H9 (cell line): Measurements from ENCODE around the gene KY. TPM values are rescaled to one million over a fixed set of nuclear protein-coding genes. Genes with fewer than 3 reads are reported as not detected.

Experiments
- DNase-seq: peaks from one replicate; pipeline ENCODE4 v3.0.0-alpha.2; 2017
- H2AFZ ChIP-seq: one replicate; pipeline ENCODE4 v1.6.1; 2013; ENCODE audit warnings: mild to moderate bottlenecking, low read length, control low read depth, moderate library complexity
- H2AK5ac ChIP-seq: 2 replicates; pipeline ENCODE4 v1.6.1; 2013; ENCODE audit warnings: low read length, control low read depth, mixed read lengths; ENCODE audit not compliant: insufficient read length
- H2BK120ac ChIP-seq: one replicate; pipeline ENCODE4 v1.6.1; 2013; ENCODE audit warnings: low read depth, mild to moderate bottlenecking, low read length, control low read depth, inconsistent platforms; ENCODE audit not compliant: poor library complexity, severe bottlenecking
- H2BK12ac ChIP-seq: 2 replicates; pipeline ENCODE4 v1.6.1; 2013; ENCODE audit warnings: low read length, control low read depth, mixed read lengths, low read depth; ENCODE audit not compliant: insufficient read length
- H2BK15ac ChIP-seq: 2 replicates; pipeline ENCODE4 v1.6.1; 2013; ENCODE audit warnings: low read depth, low read length, control low read depth
- H2BK20ac ChIP-seq: one replicate; pipeline ENCODE4 v1.6.1; 2013; ENCODE audit warnings: low read depth, mild to moderate bottlenecking, low read length, control low read depth, inconsistent platforms; ENCODE audit not compliant: poor library complexity, severe bottlenecking
- H2BK5ac ChIP-seq: 2 replicates; pipeline ENCODE4 v1.6.1; 2013; ENCODE audit warnings: low read length, control low read depth, mixed read lengths; ENCODE audit not compliant: insufficient read length
- H3K14ac ChIP-seq: 2 replicates; pipeline ENCODE4 v1.6.1; 2013; ENCODE audit warnings: low read length, control low read depth; ENCODE audit not compliant: insufficient read depth
- H3K18ac ChIP-seq: 2 replicates; pipeline ENCODE4 v1.6.1; 2013; ENCODE audit warnings: low read depth, mild to moderate bottlenecking, mixed read lengths, low read length, control low read depth; ENCODE audit not compliant: insufficient read length
- H3K23ac ChIP-seq: 2 replicates; pipeline ENCODE4 v1.6.1; 2013; ENCODE audit warnings: low read length, control low read depth, mixed read lengths, low read depth; ENCODE audit not compliant: insufficient read length
- H3K23me2 ChIP-seq: 2 replicates; pipeline ENCODE4 v1.6.1; 2013; ENCODE audit warnings: low read depth, mild to moderate bottlenecking, mixed read lengths, low read length, control low read depth; ENCODE audit not compliant: insufficient read length, poor library complexity, severe bottlenecking
- H3K27ac ChIP-seq: 2 replicates; pipeline ENCODE4 v1.5.1; 2013; ENCODE audit warnings: low read length, control low read depth, mixed read lengths, low read depth; ENCODE audit not compliant: insufficient read length
- H3K27me3 ChIP-seq: 2 replicates; pipeline ENCODE4 v1.6.1; 2013; ENCODE audit warnings: low read length, control low read depth, inconsistent platforms; ENCODE audit not compliant: insufficient read depth
- H3K4ac ChIP-seq: 2 replicates; pipeline ENCODE4 v1.6.1; 2013; ENCODE audit warnings: low read depth, mild to moderate bottlenecking, control low read depth, inconsistent platforms, low read length, moderate library complexity
- H3K4me1 ChIP-seq: 2 replicates; pipeline ENCODE4 v1.6.1; 2013; ENCODE audit warnings: low read length, control low read depth, inconsistent platforms; ENCODE audit not compliant: insufficient read depth
- H3K4me2 ChIP-seq: 2 replicates; pipeline ENCODE4 v1.6.1; 2013; ENCODE audit warnings: low read length, control low read depth, mixed read lengths; ENCODE audit not compliant: insufficient read length, insufficient read depth
- H3K56ac ChIP-seq: 2 replicates; pipeline ENCODE4 v1.6.1; 2013; ENCODE audit warnings: low read depth, mild to moderate bottlenecking, mixed read lengths, low read length, control low read depth; ENCODE audit not compliant: insufficient read length
- H3K79me1 ChIP-seq: 2 replicates; pipeline ENCODE4 v1.6.1; 2013; ENCODE audit warnings: low read depth, mild to moderate bottlenecking, moderate library complexity, low read length, control low read depth, inconsistent platforms; ENCODE audit not compliant: insufficient read depth, poor library complexity, severe bottlenecking
- H3K79me2 ChIP-seq: 2 replicates; pipeline ENCODE4 v1.6.1; 2013; ENCODE audit warnings: low read length, control low read depth, inconsistent platforms; ENCODE audit not compliant: insufficient read depth
- H3K9ac ChIP-seq: 2 replicates; pipeline ENCODE4 v1.6.1; 2013; ENCODE audit warnings: low read length, control low read depth, mixed read lengths; ENCODE audit not compliant: insufficient read length; ENCODE audit errors: extremely low read depth
- H3K9me3 ChIP-seq: one replicate; pipeline ENCODE4 v1.6.1; 2013; ENCODE audit warnings: low read depth, low read length, inconsistent platforms; ENCODE audit not compliant: control insufficient read depth
- H3T11ph ChIP-seq: one replicate; pipeline ENCODE4 v1.6.1; 2013; ENCODE audit warnings: mild to moderate bottlenecking, low read length, control low read depth, inconsistent platforms
- H4K20me1 ChIP-seq: one replicate; pipeline ENCODE4 v1.6.1; 2013; ENCODE audit not compliant: control insufficient read depth, insufficient read length, insufficient read depth
- H4K5ac ChIP-seq: 2 replicates; pipeline ENCODE4 v1.6.1; 2013; ENCODE audit warnings: low read depth, mild to moderate bottlenecking, mixed read lengths, low read length, control low read depth; ENCODE audit not compliant: insufficient read length
- H4K8ac ChIP-seq: replicated peaks from 2 replicates; pipeline ENCODE4 v1.6.1; 2013; ENCODE audit warnings: low read length, control low read depth, mixed read lengths, low read depth; ENCODE audit not compliant: insufficient read length
- H4K91ac ChIP-seq: 2 replicates; pipeline ENCODE4 v1.6.1; 2013; ENCODE audit warnings: low read depth, mild to moderate bottlenecking, moderate library complexity, mixed read lengths, low read length, control low read depth; ENCODE audit not compliant: insufficient read length
- H3K27ac Mint-ChIP-seq, 3 experiments: 2 replicates in 2 of 3; 3 replicates in 1 of 3; pipeline ENCODE4 v1.8.0; 2020 to 2021; ENCODE audit warnings: mixed read lengths in 3 of 3, mild to moderate bottlenecking in 1 of 3, moderate library complexity in 1 of 3
- H3K27me3 Mint-ChIP-seq: 2 replicates; pipeline ENCODE4 v1.8.0; 2021; ENCODE audit warnings: low read depth, mild to moderate bottlenecking, moderate library complexity, mixed read lengths
- H3K36me3 Mint-ChIP-seq, 3 experiments: 2 replicates in 2 of 3; 3 replicates in 1 of 3; pipeline ENCODE4 v1.8.0; 2020 to 2021; ENCODE audit warnings: low read depth in 3 of 3, mixed read lengths in 3 of 3; ENCODE audit not compliant: insufficient read depth in 1 of 3
- H3K4me1 Mint-ChIP-seq, 2 experiments: 2 replicates each; pipeline ENCODE4 v1.8.0; 2020; ENCODE audit warnings: mixed read lengths in 2 of 2
- H3K4me3 Mint-ChIP-seq, 2 experiments: 2 replicates in 1 of 2; 3 replicates in 1 of 2; pipeline ENCODE4 v1.8.0; 2020 to 2021; ENCODE audit warnings: mild to moderate bottlenecking in 2 of 2, mixed read lengths in 2 of 2, moderate library complexity in 1 of 2
- H3K9me3 Mint-ChIP-seq, 2 experiments: 2 replicates in 1 of 2; 3 replicates in 1 of 2; pipeline ENCODE4 v1.8.0; 2020; ENCODE audit warnings: mild to moderate bottlenecking in 2 of 2, mixed read lengths in 2 of 2, moderate library complexity in 1 of 2
- WGBS: extraction: QIAGEN DNeasy Blood & Tissue Kit; methylation state at CpG from one replicate; pipeline ENCODE4 v1.1.7; 2013; ENCODE audit warnings: missing lambda C conversion rate, low lambda C conversion rate, mixed read lengths; ENCODE audit not compliant: insufficient read length; ENCODE audit errors: extremely low coverage; 5-methylcytosine and 5-hydroxymethylcytosine counted together
- total RNA-seq: library from RNA; stranded (reverse); gene quantifications from 2 replicates; pipeline ENCODE4 v1.2.1, GENCODE V29; 2021
- TF ChIP-seq, protein P1 (sequence below): fragments of 200-600 bp; sonication (generic); conservative IDR thresholded peaks from 3 replicates; pipeline ENCODE4 v1.8.0; 2021; ENCODE audit warnings: antibody characterized with exemption, mild to moderate bottlenecking

KY gene
- total RNA-seq, 1 experiment from 2014 or later = not detected

GRCh38 chr3:134601539-134602439, 49.0 kb downstream of the KY start:
- H3K4ac ChIP-seq = no peak overlapping the region
- no peak overlapping the region for H2BK12ac ChIP-seq
- no peak overlapping the region for H4K5ac ChIP-seq
- no peak overlapping the region for H3K23ac ChIP-seq
- Mint-ChIP-seq H3K27me3 (peaks cover 39% of the 10 kb centered on the region), H3K4me3 (no peak overlapping the region), H3K27ac (peak overlapping the region in 1 of 3 experiments; percentile 85; a peak in 1 of 7 replicates), H3K4me1 (peaks cover 11 to 16% of the 10 kb centered on the region in 2 experiments), H3K36me3 (no peaks in the 10 kb centered on the region; a peak in 1 of 7 replicates), H3K9me3 (no peaks in the 10 kb centered on the region)
- H3K56ac ChIP-seq = no peak overlapping the region
- H3K79me1 ChIP-seq = no peaks in the 10 kb centered on the region
- H2BK15ac ChIP-seq = no peak overlapping the region
- no peak overlapping the region for H4K8ac ChIP-seq
- no peaks in the 10 kb centered on the region for H3K9me3 ChIP-seq
- H3K14ac ChIP-seq = no peak overlapping the region
- H4K91ac ChIP-seq = no peak overlapping the region
- H3K27me3 ChIP-seq = no peaks in the 10 kb centered on the region; the same call in 1 of the 2 replicates
- no peak overlapping the region for H3K27ac ChIP-seq
- no peaks in the 10 kb centered on the region for H3K23me2 ChIP-seq
- no peak overlapping the region for H3K9ac ChIP-seq
- DNase-seq = peak; percentile 84
- H3K4me1 ChIP-seq = no peaks in the 10 kb centered on the region
- H4K20me1 ChIP-seq = peaks cover 2% of the 10 kb centered on the region
- no peak overlapping the region for H2BK5ac ChIP-seq
- H2AFZ ChIP-seq = no peak overlapping the region
- H3K79me2 ChIP-seq = no peaks in the 10 kb centered on the region
- H2BK20ac ChIP-seq = no peak overlapping the region
- H2BK120ac ChIP-seq = no peak overlapping the region
- no CpG with 5 or more reads among the region's 19 CpGs for WGBS
- H3K4me2 ChIP-seq = no peak overlapping the region
- H3K18ac ChIP-seq = no peak overlapping the region
- TF ChIP-seq, protein P1, sequence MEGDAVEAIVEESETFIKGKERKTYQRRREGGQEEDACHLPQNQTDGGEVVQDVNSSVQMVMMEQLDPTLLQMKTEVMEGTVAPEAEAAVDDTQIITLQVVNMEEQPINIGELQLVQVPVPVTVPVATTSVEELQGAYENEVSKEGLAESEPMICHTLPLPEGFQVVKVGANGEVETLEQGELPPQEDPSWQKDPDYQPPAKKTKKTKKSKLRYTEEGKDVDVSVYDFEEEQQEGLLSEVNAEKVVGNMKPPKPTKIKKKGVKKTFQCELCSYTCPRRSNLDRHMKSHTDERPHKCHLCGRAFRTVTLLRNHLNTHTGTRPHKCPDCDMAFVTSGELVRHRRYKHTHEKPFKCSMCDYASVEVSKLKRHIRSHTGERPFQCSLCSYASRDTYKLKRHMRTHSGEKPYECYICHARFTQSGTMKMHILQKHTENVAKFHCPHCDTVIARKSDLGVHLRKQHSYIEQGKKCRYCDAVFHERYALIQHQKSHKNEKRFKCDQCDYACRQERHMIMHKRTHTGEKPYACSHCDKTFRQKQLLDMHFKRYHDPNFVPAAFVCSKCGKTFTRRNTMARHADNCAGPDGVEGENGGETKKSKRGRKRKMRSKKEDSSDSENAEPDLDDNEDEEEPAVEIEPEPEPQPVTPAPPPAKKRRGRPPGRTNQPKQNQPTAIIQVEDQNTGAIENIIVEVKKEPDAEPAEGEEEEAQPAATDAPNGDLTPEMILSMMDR = no peak
- no peak overlapping the region for H3T11ph ChIP-seq
- no peak overlapping the region for H2AK5ac ChIP-seq
